Vagina (tissue), 2 donors: ENCODE results near the gene NUDT17. TPM values are rescaled to one million over a fixed set of nuclear protein-coding genes. Genes with fewer than 3 reads are reported as not detected.
A peak's percentile ranks its signal among the peaks of the same experiment; 100 is the strongest.

Experiments
- DNase-seq, 2 donors: peaks; one replicate each; pipeline ENCODE4 v3.0.0-alpha.2; 2017; ENCODE audit errors: extremely low spot score in 2 of 2
- H3K27ac ChIP-seq: fragments of 200-600 bp; sonication (generic); one replicate; pipeline ENCODE4 v1.5.1; 2019
- H3K27me3 ChIP-seq: fragments of 200-600 bp; sonication (generic); one replicate; pipeline ENCODE4 v1.5.1; 2019
- H3K36me3 ChIP-seq, 2 donors: fragments of 200-600 bp; sonication (generic); one replicate each; pipeline ENCODE4 v1.5.1; 2017 to 2019
- H3K4me1 ChIP-seq: fragments of 200-600 bp; sonication (generic); one replicate; pipeline ENCODE4 v1.5.1; 2019
- H3K4me3 ChIP-seq, 2 donors: fragments of 200-600 bp; sonication (generic); 1 replicate in 1 of 2; 2 replicates in 1 of 2; pipeline ENCODE4 v1.5.1; 2016 to 2019
- H3K9me3 ChIP-seq: fragments of 200-600 bp; sonication (generic); one replicate; pipeline ENCODE4 v1.5.1; 2019
- POLR2A ChIP-seq, 2 donors: fragments of 450-650 bp; IDR thresholded peaks; one replicate each; pipeline ENCODE4 v1.6.1; 2017; ENCODE audit warnings: antibody characterized with exemption in 2 of 2, mild to moderate bottlenecking in 2 of 2, moderate library complexity in 2 of 2
- POLR2AphosphoS5 ChIP-seq, 2 donors: sonication (generic); formaldehyde crosslinking; IDR thresholded peaks; one replicate each; pipeline ENCODE4 v1.9.0; 2017; ENCODE audit warnings: antibody characterized with exemption in 2 of 2, mild to moderate bottlenecking in 2 of 2, low read depth in 1 of 2; ENCODE audit not compliant: insufficient read depth in 1 of 2
- intact Hi-C: fragments of 100-400 bp; cut with DNase I; formaldehyde crosslinking; loops from one replicate; pipeline ENCODE4 v1.15.1; 2023
- total RNA-seq: library from RNA; depleted of rRNA; stranded (reverse); fragments of >200 nt; gene quantifications from one replicate; pipeline ENCODE4 v1.2.3, GENCODE V29; 2016
- TF ChIP-seq, protein P1 (sequence below), 3 experiments: fragments of 450-650 bp in 2 of 3; fragments of 200-600 bp in 1 of 3; sonication (generic) in 1 of 3; IDR thresholded peaks; one replicate each; pipeline ENCODE4 v1.5.1; 2017 to 2019; ENCODE audit warnings: antibody characterized with exemption in 3 of 3, mild to moderate bottlenecking in 2 of 3, moderate library complexity in 2 of 3

Gene NUDT17
- total RNA-seq, 1 donor from 2014 or later = 2.5 TPM

DNA sequence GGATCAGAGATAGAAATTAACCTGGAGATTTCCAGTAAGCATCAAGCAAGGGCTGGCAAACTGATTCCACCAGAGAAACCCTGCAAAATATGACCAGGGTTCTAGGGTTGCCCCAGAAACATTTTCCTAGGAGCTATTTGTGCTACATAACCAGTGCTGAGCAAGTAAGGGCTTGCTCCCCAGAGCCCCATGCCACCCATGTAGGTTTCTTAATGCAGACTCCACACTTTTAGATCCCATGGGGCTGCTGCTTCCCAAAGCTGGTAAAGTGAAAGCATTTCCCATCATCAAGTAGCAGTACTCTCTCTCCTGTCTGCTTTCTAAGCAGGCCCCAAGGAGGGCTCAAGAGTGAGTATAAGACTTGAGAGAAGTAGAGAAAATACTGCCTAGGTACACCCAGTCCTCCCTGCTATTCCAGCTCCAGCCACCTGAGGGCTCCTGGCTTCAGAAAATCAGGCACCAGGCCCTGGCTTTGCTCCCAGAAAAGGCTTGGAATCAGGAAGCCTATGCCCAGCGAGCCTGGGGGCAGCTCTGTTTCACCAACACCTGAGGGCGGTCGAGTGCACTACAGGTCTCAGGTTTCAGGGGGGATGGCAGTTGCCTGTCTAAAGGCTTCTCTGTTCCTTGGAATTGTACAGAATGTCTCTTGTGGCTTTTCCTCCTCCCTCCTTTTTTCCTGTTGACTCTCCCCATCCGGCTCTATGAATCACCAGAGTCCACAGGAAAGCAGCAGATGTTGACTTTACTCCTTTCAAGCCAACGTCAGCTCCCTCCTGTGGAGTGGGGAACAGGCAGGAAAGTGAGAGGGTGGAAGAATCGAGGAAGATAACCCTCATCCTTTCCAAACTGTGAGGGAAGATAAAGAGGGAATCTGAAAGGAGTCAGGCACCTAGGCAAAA lies 46.4 kb downstream of the NUDT17 start:
- DNase-seq = peak in 1 of 2 donors; percentile 98
- Histone ChIP-seq H3K27me3 (no peaks in the 10 kb centered on the region), H3K4me1 (peaks cover 31% of the 10 kb centered on the region), H3K36me3 (no peaks in the 10 kb centered on the region), H3K9me3 (no peaks in the 10 kb centered on the region), H3K4me3 (peak overlapping the region; percentile 4 to 28), H3K27ac (peak overlapping the region; percentile 96)
- intact Hi-C loops = no loop called here
- TF ChIP-seq, protein P1, sequence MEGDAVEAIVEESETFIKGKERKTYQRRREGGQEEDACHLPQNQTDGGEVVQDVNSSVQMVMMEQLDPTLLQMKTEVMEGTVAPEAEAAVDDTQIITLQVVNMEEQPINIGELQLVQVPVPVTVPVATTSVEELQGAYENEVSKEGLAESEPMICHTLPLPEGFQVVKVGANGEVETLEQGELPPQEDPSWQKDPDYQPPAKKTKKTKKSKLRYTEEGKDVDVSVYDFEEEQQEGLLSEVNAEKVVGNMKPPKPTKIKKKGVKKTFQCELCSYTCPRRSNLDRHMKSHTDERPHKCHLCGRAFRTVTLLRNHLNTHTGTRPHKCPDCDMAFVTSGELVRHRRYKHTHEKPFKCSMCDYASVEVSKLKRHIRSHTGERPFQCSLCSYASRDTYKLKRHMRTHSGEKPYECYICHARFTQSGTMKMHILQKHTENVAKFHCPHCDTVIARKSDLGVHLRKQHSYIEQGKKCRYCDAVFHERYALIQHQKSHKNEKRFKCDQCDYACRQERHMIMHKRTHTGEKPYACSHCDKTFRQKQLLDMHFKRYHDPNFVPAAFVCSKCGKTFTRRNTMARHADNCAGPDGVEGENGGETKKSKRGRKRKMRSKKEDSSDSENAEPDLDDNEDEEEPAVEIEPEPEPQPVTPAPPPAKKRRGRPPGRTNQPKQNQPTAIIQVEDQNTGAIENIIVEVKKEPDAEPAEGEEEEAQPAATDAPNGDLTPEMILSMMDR (IDR thresholded peaks at IDR 0.05) = peak; percentile 89 to 99 (median 90)
- TF ChIP-seq POLR2A (IDR thresholded peaks at IDR 0.05) (peak in 1 of 2 donors; percentile 47), POLR2AphosphoS5 (IDR thresholded peaks at IDR 0.05; ENCODE audit: insufficient read depth in 1 of 2, low read depth in 1 of 2) (peak; percentile 83 to 94)

DNA sequence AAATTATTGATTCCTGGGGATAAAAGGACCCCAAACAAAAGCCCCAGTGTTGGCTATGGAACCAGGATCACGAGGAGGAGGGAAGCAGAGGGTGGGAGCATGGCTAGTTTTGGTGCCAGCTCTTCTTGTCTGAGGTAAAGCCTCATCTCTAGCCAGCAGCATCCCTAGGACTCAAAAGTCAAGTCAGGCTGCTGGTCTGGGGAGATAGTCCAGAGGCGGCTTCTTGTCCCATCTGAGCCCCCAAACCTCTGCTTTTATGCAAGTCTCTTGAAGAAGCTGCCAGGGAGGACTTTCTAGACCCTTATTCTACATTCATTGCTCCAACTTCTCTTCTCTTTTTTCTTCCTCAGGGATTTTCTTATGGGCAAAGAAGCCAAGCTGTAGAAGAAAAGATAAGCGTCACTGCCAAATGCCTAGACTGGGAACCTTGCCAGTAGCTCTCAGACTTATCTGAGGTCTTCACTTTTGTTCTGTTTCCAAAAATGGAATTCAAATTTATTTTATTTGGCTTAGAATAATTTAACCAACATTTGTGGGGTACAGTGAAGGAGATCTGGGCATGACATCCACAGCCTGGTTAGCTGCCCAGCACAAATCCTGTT lies 47.2 kb downstream of the NUDT17 start:
- Histone ChIP-seq H3K9me3 (no peaks in the 10 kb centered on the region), H3K27ac (peak overlapping the region; percentile 96), H3K4me3 (peak overlapping the region; percentile 4 to 28), H3K4me1 (peaks cover 31% of the 10 kb centered on the region), H3K36me3 (no peaks in the 10 kb centered on the region), H3K27me3 (no peaks in the 10 kb centered on the region)
- peak in 1 of 2 donors; percentile 86 for DNase-seq
- intact Hi-C loops = no loop called here
- TF ChIP-seq POLR2AphosphoS5 (IDR thresholded peaks at IDR 0.05; ENCODE audit: insufficient read depth in 1 of 2, low read depth in 1 of 2) (no peak), POLR2A (IDR thresholded peaks at IDR 0.05) (no peak)
- TF ChIP-seq, protein P1 (IDR thresholded peaks at IDR 0.05) = no peak

DNA sequence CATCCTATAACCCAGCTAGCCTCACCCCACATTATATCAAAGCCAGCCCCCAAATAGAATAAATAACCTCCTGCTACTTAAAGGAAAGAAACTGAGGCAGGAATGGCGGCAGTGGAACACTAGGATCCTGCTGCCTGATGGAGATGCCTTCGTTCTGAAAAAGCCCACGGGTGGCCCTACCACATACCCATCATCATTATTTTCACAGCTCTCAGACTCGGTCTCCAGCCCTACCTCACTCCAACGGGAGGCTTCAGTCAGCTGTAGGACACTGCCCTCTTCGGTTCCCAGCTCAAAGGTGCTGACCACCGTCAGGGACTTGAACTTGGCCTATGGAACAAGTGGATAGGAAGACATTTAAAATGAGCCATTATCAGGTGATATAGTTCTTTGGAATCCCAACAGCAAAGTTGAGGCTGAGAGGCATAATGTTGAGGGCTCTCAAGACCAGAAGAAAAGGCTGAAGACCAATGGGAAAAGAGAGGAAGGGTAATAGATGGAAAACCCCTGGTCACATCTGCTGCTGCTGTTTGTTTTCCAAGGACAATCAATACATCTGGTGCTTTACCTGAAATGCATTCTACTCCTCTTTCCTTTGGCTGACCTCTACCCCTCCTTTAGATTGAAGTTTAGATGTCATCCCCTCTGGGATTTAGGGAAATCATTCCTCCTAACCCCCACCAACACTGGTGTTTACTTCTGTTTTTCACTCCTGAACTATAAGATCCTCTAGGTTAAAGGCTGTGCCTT lies 48.1 kb downstream of the NUDT17 start:
- H3K9me3 ChIP-seq = no peaks in the 10 kb centered on the region
- peak overlapping the region; percentile 96 for H3K27ac ChIP-seq
- peak in 1 of 2 donors; percentile 80 for DNase-seq
- H3K36me3 ChIP-seq = no peaks in the 10 kb centered on the region
- peaks cover 31% of the 10 kb centered on the region for H3K4me1 ChIP-seq
- H3K27me3 ChIP-seq = no peaks in the 10 kb centered on the region
- no peak for TF ChIP-seq POLR2AphosphoS5 (IDR thresholded peaks at IDR 0.05; ENCODE audit: insufficient read depth in 1 of 2, low read depth in 1 of 2)
- TF ChIP-seq, protein P1 (IDR thresholded peaks at IDR 0.05) = no peak
- TF ChIP-seq POLR2A (IDR thresholded peaks at IDR 0.05) = no peak
- intact Hi-C loops = no loop called here
- H3K4me3 ChIP-seq = no peak overlapping the region

DNA sequence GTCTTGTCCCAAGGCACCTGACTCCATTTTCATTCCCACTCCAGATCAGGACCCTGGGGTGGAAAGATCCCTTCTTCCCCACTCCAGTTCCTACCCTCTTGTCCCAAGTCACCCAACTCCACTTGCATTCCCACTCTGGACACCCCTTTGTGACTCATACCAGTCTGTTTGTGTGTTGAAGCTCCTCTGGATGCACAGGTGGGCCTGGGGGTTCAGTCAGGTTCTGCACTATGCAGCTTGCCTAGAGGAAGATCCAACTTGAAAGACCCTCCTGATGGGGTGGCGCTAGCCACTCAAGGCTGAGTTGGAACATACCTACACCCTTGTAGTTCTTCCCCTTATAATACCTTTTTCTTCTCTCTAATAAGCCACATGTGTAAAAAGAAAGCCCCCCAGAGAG lies 50.0 kb downstream of the NUDT17 start:
- no peak overlapping the region for H3K4me3 ChIP-seq
- no peaks in the 10 kb centered on the region for H3K27me3 ChIP-seq
- intact Hi-C loops = no loop called here
- no peak overlapping the region for H3K27ac ChIP-seq
- H3K9me3 ChIP-seq = no peaks in the 10 kb centered on the region
- TF ChIP-seq POLR2A (IDR thresholded peaks at IDR 0.05) = no peak
- no peak for TF ChIP-seq POLR2AphosphoS5 (IDR thresholded peaks at IDR 0.05; ENCODE audit: insufficient read depth in 1 of 2, low read depth in 1 of 2)
- TF ChIP-seq, protein P1 (IDR thresholded peaks at IDR 0.05) = no peak
- peaks cover 26% of the 10 kb centered on the region for H3K4me1 ChIP-seq
- H3K36me3 ChIP-seq = no peaks in the 10 kb centered on the region
- peak in 1 of 2 donors; percentile 70 for DNase-seq
